Stimulated activated naive CD4-positive, alpha-beta T cell treated with Interleukin-2 at 50 U/mL for 16 hours (primary cell): ENCODE measurements around the gene KCNIP1.

Experiments used
- DNase-seq: peaks from one replicate; lab custom pipeline; 2025; lab: John Stamatoyannopoulos, UW

The KCNIP1 gene

GRCh38 chr5:170508660-170509347 lies 5.0 kb downstream of the KCNIP1 start:
- DNase-seq, result no peak

- no peak for DNase-seq
Observed at GRCh38 chr5:170509348-170509660, 5.5 kb downstream of the KCNIP1 start.

GRCh38 chr5:170510126-170510525 lies 6.3 kb downstream of the KCNIP1 start:
- DNase-seq, result no peak

- DNase-seq, result no peak
Observed at GRCh38 chr5:170510559-170510958, 6.7 kb downstream of the KCNIP1 start.

- no peak for DNase-seq
Observed at GRCh38 chr5:170511551-170512258, 7.9 kb downstream of the KCNIP1 start.

GRCh38 chr5:170513856-170514525 lies 10.2 kb downstream of the KCNIP1 start:
- no peak for DNase-seq

- DNase-seq, result no peak
Observed at GRCh38 chr5:170517411-170517810, 13.6 kb downstream of the KCNIP1 start.

GRCh38 chr5:170518277-170518676 lies 14.5 kb downstream of the KCNIP1 start:
- no peak for DNase-seq

GRCh38 chr5:170519549-170519948 lies 15.7 kb downstream of the KCNIP1 start:
- no peak for DNase-seq

GRCh38 chr5:170520372-170520771 lies 16.6 kb downstream of the KCNIP1 start:
- no peak for DNase-seq

- no peak for DNase-seq
Observed at GRCh38 chr5:170522211-170523141, 18.7 kb downstream of the KCNIP1 start.

- no peak for DNase-seq
Observed at GRCh38 chr5:170523142-170523551, 19.3 kb downstream of the KCNIP1 start.

GRCh38 chr5:170523830-170524229 lies 20.0 kb downstream of the KCNIP1 start:
- DNase-seq, result no peak

- DNase-seq, result no peak
Observed at GRCh38 chr5:170524576-170524975, 20.8 kb downstream of the KCNIP1 start.

GRCh38 chr5:170525470-170526211 lies 21.8 kb downstream of the KCNIP1 start:
- DNase-seq, result no peak

GRCh38 chr5:170527991-170528390 lies 24.2 kb downstream of the KCNIP1 start:
- no peak for DNase-seq

GRCh38 chr5:170528976-170529375 lies 25.2 kb downstream of the KCNIP1 start:
- DNase-seq, result no peak

- DNase-seq, result no peak
Observed at GRCh38 chr5:170532935-170533334, 29.1 kb downstream of the KCNIP1 start.

GRCh38 chr5:170533383-170533782 lies 29.6 kb downstream of the KCNIP1 start:
- DNase-seq, result no peak

GRCh38 chr5:170534177-170534576 lies 30.4 kb downstream of the KCNIP1 start:
- DNase-seq, result no peak

GRCh38 chr5:170534941-170535340 lies 31.1 kb downstream of the KCNIP1 start:
- DNase-seq, result no peak
